Mucosa of rectum (tissue), 2 donors: ENCODE data around the gene AKAP13.

Experiments
- H3K27ac ChIP-seq, 2 donors: one replicate each; pipeline ENCODE4 v1.7.0; 2013; ENCODE audit warnings: inconsistent platforms in 2 of 2, low read depth in 2 of 2, low read length in 2 of 2
- H3K27me3 ChIP-seq, 2 donors: one replicate each; pipeline ENCODE4 v1.7.0; 2013; ENCODE audit warnings: low read length in 2 of 2; ENCODE audit not compliant: control insufficient read depth in 2 of 2, insufficient read depth in 2 of 2
- H3K36me3 ChIP-seq, 2 donors: one replicate each; pipeline ENCODE4 v1.7.0; 2013; ENCODE audit warnings: low read length in 2 of 2; ENCODE audit not compliant: control insufficient read depth in 2 of 2, insufficient read depth in 2 of 2
- H3K4me1 ChIP-seq, 2 donors: one replicate each; pipeline ENCODE4 v1.7.0; 2013; ENCODE audit warnings: low read length in 2 of 2, mild to moderate bottlenecking in 1 of 2; ENCODE audit not compliant: control insufficient read depth in 2 of 2, insufficient read depth in 2 of 2
- H3K4me3 ChIP-seq, 2 donors: one replicate each; pipeline ENCODE4 v1.7.0; 2013; ENCODE audit warnings: low read length in 2 of 2
- H3K9ac ChIP-seq, 2 donors: one replicate each; pipeline ENCODE4 v1.7.0; 2013; ENCODE audit warnings: low read length in 2 of 2, low read depth in 1 of 2, mild to moderate bottlenecking in 1 of 2
- H3K9me3 ChIP-seq, 2 donors: one replicate each; pipeline ENCODE4 v1.7.0; 2013; ENCODE audit warnings: low read length in 2 of 2; ENCODE audit not compliant: control insufficient read depth in 2 of 2
- donor health status: healthy.
- donor health status: Normal muscosa, but diverticular disease.

AKAP13 gene

GRCh38 chr15:85771271-85771670 lies 390.9 kb downstream of the AKAP13 start:
- Histone ChIP-seq H3K4me3 (no peak overlapping the region), H3K9me3 (no peaks in the 10 kb centered on the region), H3K4me1 (peaks cover 0 to 6% of the 10 kb centered on the region in 2 donors), H3K27me3 (no peaks in the 10 kb centered on the region), H3K36me3 (peaks cover 0 to 3% of the 10 kb centered on the region in 2 donors), H3K27ac (no peak overlapping the region), H3K9ac (no peak overlapping the region)

GRCh38 chr15:85771781-85772445 lies 391.5 kb downstream of the AKAP13 start:
- Histone ChIP-seq H3K9ac (no peak overlapping the region), H3K27ac (no peak overlapping the region), H3K4me1 (peaks cover 0 to 6% of the 10 kb centered on the region in 2 donors)

GRCh38 chr15:85772668-85773067 lies 392.3 kb downstream of the AKAP13 start:
- Histone ChIP-seq H3K36me3 (peaks cover 0 to 3% of the 10 kb centered on the region in 2 donors), H3K27ac (no peak overlapping the region), H3K4me1 (peaks cover 0 to 6% of the 10 kb centered on the region in 2 donors), H3K9ac (no peak overlapping the region), H3K4me3 (no peak overlapping the region), H3K9me3 (no peaks in the 10 kb centered on the region), H3K27me3 (no peaks in the 10 kb centered on the region)

More at GRCh38 chr15:85771781-85772445, 391.5 kb downstream of the AKAP13 start:
- Histone ChIP-seq H3K4me3 (no peak overlapping the region), H3K9me3 (no peaks in the 10 kb centered on the region), H3K27me3 (no peaks in the 10 kb centered on the region), H3K36me3 (peaks cover 0 to 3% of the 10 kb centered on the region in 2 donors)

GRCh38 chr15:85773249-85773648 lies 392.8 kb downstream of the AKAP13 start:
- no peaks in the 10 kb centered on the region for H3K27me3 ChIP-seq
- H3K27ac ChIP-seq: no peak overlapping the region
- peaks cover 0 to 6% of the 10 kb centered on the region in 2 donors for H3K4me1 ChIP-seq
- peaks cover 0 to 3% of the 10 kb centered on the region in 2 donors for H3K36me3 ChIP-seq
- H3K9ac ChIP-seq: no peak overlapping the region
- H3K9me3 ChIP-seq: no peaks in the 10 kb centered on the region
- H3K4me3 ChIP-seq: no peak overlapping the region

- no peak overlapping the region for H3K27ac ChIP-seq
- peaks cover 0 to 6% of the 10 kb centered on the region in 2 donors for H3K4me1 ChIP-seq
- no peaks in the 10 kb centered on the region for H3K27me3 ChIP-seq
- no peaks in the 10 kb centered on the region for H3K9me3 ChIP-seq
- H3K36me3 ChIP-seq: peaks cover 0 to 3% of the 10 kb centered on the region in 2 donors
- H3K9ac ChIP-seq: no peak overlapping the region
- H3K4me3 ChIP-seq: no peak overlapping the region
These were observed 393.6 kb downstream of the AKAP13 start for GRCh38 chr15:85773970-85774369.

GRCh38 chr15:85777250-85778106 lies 397.1 kb downstream of the AKAP13 start:
- H3K36me3 ChIP-seq: no peaks in the 10 kb centered on the region
- no peak overlapping the region for H3K9ac ChIP-seq
- H3K27ac ChIP-seq: no peak overlapping the region
- H3K27me3 ChIP-seq: no peaks in the 10 kb centered on the region
- no peaks in the 10 kb centered on the region for H3K9me3 ChIP-seq
- no peak overlapping the region for H3K4me3 ChIP-seq
- peaks cover 0 to 6% of the 10 kb centered on the region in 2 donors for H3K4me1 ChIP-seq

- H3K27me3 ChIP-seq: no peaks in the 10 kb centered on the region
- H3K4me1 ChIP-seq: no peaks in the 10 kb centered on the region
- no peak overlapping the region for H3K27ac ChIP-seq
- no peaks in the 10 kb centered on the region for H3K36me3 ChIP-seq
- H3K9ac ChIP-seq: no peak overlapping the region
- no peaks in the 10 kb centered on the region for H3K9me3 ChIP-seq
- no peak overlapping the region for H3K4me3 ChIP-seq
These were observed 397.8 kb downstream of the AKAP13 start for GRCh38 chr15:85778107-85778776.

- Histone ChIP-seq H3K4me3 (no peak overlapping the region), H3K9me3 (no peaks in the 10 kb centered on the region), H3K36me3 (no peaks in the 10 kb centered on the region), H3K27me3 (no peaks in the 10 kb centered on the region), H3K27ac (no peak overlapping the region), H3K9ac (no peak overlapping the region), H3K4me1 (no peaks in the 10 kb centered on the region)
These were observed 398.8 kb downstream of the AKAP13 start for GRCh38 chr15:85779249-85779648.

- H3K4me1 ChIP-seq: peaks cover 2 to 3% of the 10 kb centered on the region in 2 donors
- no peak overlapping the region for H3K27ac ChIP-seq
- no peak overlapping the region for H3K4me3 ChIP-seq
- no peaks in the 10 kb centered on the region for H3K36me3 ChIP-seq
- no peaks in the 10 kb centered on the region for H3K27me3 ChIP-seq
- H3K9me3 ChIP-seq: no peaks in the 10 kb centered on the region
- no peak overlapping the region for H3K9ac ChIP-seq
These were observed 400.0 kb downstream of the AKAP13 start for GRCh38 chr15:85780225-85780985.
